Esophagus mucosa (tissue), 1 donor: ENCODE measurements around the gene FUT1. TPM values are rescaled to one million over a fixed set of nuclear protein-coding genes. Genes with fewer than 3 reads are reported as not detected.
A peak's percentile ranks its signal among the peaks of the same experiment; 100 is the strongest.
"Not testable (repeated sequence)": the region's sequence is repeated elsewhere in the genome, so short reads cannot be mapped to it uniquely, and the experiment has no call there.

Source experiments
- ATAC-seq: fragments of 200-7000 bp; cut with Tn5 transposase; one replicate; pipeline ENCODE4 v1.9.1; 2020
- total RNA-seq: library from RNA; stranded (reverse); gene quantifications from one replicate; pipeline ENCODE4 v1.2.4, GENCODE V29; 2023
- donor health status: DM: yes; HTN: yes; CAD: no.

FUT1 gene
- 6.1 TPM for total RNA-seq

GRCh38 chr19:48752496-48753365, at the start of gene FUT1:
Gene FUT1 (minus strand): TSS chr19:48752641. CDS start chr19:48751281, 1,360 bp downstream.
- peak; percentile 89 for ATAC-seq

GRCh38 chr19:48799358-48800300, 47.2 kb upstream of the FUT1 start:
- ATAC-seq, result no peak

GRCh38 chr19:48798937-48799336, 46.5 kb upstream of the FUT1 start:
- ATAC-seq, result no peak

GRCh38 chr19:48797103-48797502, 44.7 kb upstream of the FUT1 start:
- no peak for ATAC-seq

- ATAC-seq, result no peak
These were observed 44.0 kb upstream of the FUT1 start for GRCh38 chr19:48796298-48797083.

- no peak for ATAC-seq
These were observed 43.2 kb upstream of the FUT1 start for GRCh38 chr19:48795685-48796070.

GRCh38 chr19:48795055-48795684, 42.7 kb upstream of the FUT1 start:
- peak; percentile 94 for ATAC-seq

- no peak for ATAC-seq
These were observed 41.9 kb upstream of the FUT1 start for GRCh38 chr19:48794291-48794690.

- no peak for ATAC-seq
These were observed 40.8 kb upstream of the FUT1 start for GRCh38 chr19:48793271-48793670.

GRCh38 chr19:48787331-48787730, 34.9 kb upstream of the FUT1 start:
- ATAC-seq, result not testable (repeated sequence)

- not testable (repeated sequence) for ATAC-seq
These were observed 34.0 kb upstream of the FUT1 start for GRCh38 chr19:48786422-48786821.

- no peak for ATAC-seq
These were observed 32.1 kb upstream of the FUT1 start for GRCh38 chr19:48784527-48784926.

GRCh38 chr19:48780631-48781391, 28.4 kb upstream of the FUT1 start:
- ATAC-seq, result no peak

- no peak for ATAC-seq
These were observed 27.2 kb upstream of the FUT1 start for GRCh38 chr19:48779636-48780035.

GRCh38 chr19:48777720-48778119, 25.3 kb upstream of the FUT1 start:
- no peak for ATAC-seq

- no peak for ATAC-seq
These were observed 24.7 kb upstream of the FUT1 start for GRCh38 chr19:48777139-48777538.

GRCh38 chr19:48772503-48772953, 20.1 kb upstream of the FUT1 start:
- no peak for ATAC-seq

- peak; percentile 87 for ATAC-seq
These were observed 18.5 kb upstream of the FUT1 start for GRCh38 chr19:48770734-48771472.

GRCh38 chr19:48770266-48770665, 17.8 kb upstream of the FUT1 start:
- ATAC-seq, result peak; percentile 59

GRCh38 chr19:48768994-48769713, 16.7 kb upstream of the FUT1 start:
- ATAC-seq, result no peak
